ENCODE measurements around the gene KCTD13.
"Not testable (repeated sequence)": the region's sequence is repeated elsewhere in the genome, so short reads cannot be mapped to it uniquely, and the experiment has no call there.

KCTD13 gene

GRCh38 chr16:29925781-29926710 lies at the start of gene KCTD13:
TSS of gene KCTD13 (minus strand) at chr16:29926226. CDS start at chr16:29926033, 193 bp downstream.
- DNase-seq, result peak; percentile 88

GRCh38 chr16:29975134-29975538 lies 49.1 kb upstream of the KCTD13 start:
- no peak for DNase-seq

GRCh38 chr16:29974291-29975133 lies 48.5 kb upstream of the KCTD13 start:
- no peak for DNase-seq

- peak; percentile 99 for DNase-seq
Measured at GRCh38 chr16:29973384-29974246, 47.6 kb upstream of the KCTD13 start, which contains the start of gene TAOK2. TSS of gene TAOK2 (plus strand) at chr16:29973868. CDS start at chr16:29977773, 3,905 bp downstream.

GRCh38 chr16:29972992-29973383 lies 47.0 kb upstream of the KCTD13 start:
- no peak for DNase-seq

- no peak for DNase-seq
Measured at GRCh38 chr16:29972500-29972899, 46.5 kb upstream of the KCTD13 start.

GRCh38 chr16:29971304-29971703 lies 45.3 kb upstream of the KCTD13 start:
- no peak for DNase-seq

- no peak for DNase-seq
Measured at GRCh38 chr16:29968205-29968604, 42.2 kb upstream of the KCTD13 start.

GRCh38 chr16:29963021-29963743 lies 37.2 kb upstream of the KCTD13 start:
- DNase-seq, result no peak

- no peak for DNase-seq
Measured at GRCh38 chr16:29962344-29962994, 36.4 kb upstream of the KCTD13 start.

GRCh38 chr16:29961479-29962343 lies 35.7 kb upstream of the KCTD13 start, which contains the start of gene TMEM219:
TSS of gene TMEM219 (plus strand) at chr16:29962079. CDS start at chr16:29963144, 1,065 bp downstream.
- peak; percentile 89 for DNase-seq

- DNase-seq, result no peak
Measured at GRCh38 chr16:29961127-29961478, 35.1 kb upstream of the KCTD13 start.

GRCh38 chr16:29959821-29960220 lies 33.8 kb upstream of the KCTD13 start:
- not testable (repeated sequence) for DNase-seq

- no peak for DNase-seq
Measured at GRCh38 chr16:29959293-29959692, 33.3 kb upstream of the KCTD13 start.

- no peak for DNase-seq
Measured at GRCh38 chr16:29958756-29959155, 32.7 kb upstream of the KCTD13 start.

GRCh38 chr16:29951625-29952365 lies 25.8 kb upstream of the KCTD13 start:
- DNase-seq, result no peak

GRCh38 chr16:29950806-29951461 lies 24.9 kb upstream of the KCTD13 start:
- no peak for DNase-seq

- no peak for DNase-seq
Measured at GRCh38 chr16:29947897-29948296, 21.9 kb upstream of the KCTD13 start.

Data from stimulated activated CD4-positive, alpha-beta T cell treated with anti-CD3 and anti-CD28 coated beads, Interleukin-1b, Interleukin-23, amount 100 ng/mL, for 48 hours (primary cell).